ENCODE data around the gene PPP1R9A.

The PPP1R9A gene

DNA sequence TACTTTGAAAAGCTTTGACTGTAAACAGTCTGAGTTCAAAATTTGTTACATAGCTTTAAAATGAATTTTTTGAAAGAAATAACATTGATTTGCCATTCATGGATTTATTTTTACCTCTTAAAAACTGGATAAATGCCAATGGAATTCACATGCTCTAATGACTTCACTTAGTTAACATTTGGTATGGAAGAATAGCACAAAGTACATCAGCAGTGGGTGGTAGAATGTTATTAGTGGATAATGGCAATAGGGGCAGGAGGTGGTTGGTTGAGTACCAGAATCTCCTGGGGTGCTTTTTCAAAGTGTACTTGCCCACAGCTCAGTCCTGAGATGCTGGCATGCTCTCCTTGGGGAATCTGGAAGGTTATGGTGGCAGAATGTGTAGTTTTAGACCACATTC, 4.7 kb downstream of the PPP1R9A start:
- no peak for DNase-seq

DNA sequence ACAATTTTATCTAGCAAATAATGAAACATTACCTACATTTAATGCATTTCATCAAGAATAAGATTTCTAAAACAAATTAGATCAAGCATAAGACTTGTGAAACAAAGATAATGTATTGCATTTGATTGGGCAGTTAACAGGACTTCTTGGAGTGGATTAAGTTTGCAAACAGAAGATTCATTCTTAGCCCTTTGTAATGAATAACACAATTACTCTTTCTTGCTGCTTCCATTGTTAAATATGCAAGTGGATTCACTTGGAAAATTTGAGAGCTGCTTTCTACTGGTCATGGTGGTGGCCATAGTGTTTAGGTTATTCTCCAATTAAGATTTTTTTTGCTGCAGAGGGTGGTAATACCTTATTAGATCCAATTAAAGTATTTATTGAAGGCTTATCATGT, 6.0 kb downstream of the PPP1R9A start:
- no peak for DNase-seq

DNA sequence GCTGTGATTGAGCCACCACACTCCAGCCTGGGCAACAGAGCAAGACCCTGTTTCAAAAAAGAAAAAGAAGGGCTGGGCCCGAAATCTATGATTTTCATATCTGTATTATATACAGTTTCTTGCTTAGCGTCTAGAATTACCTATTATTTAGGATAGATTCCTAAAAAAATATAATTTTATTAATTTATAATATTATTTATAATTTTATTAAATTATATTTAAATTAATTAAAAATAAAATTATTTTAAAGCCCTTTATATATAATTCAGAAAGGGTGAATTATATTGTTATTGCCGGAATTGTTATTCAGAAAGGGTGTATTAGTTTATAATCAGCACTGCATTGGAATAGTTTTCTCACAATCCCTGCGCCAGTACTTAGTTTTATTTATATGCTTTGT, 14.5 kb downstream of the PPP1R9A start:
- no peak for DNase-seq

DNA sequence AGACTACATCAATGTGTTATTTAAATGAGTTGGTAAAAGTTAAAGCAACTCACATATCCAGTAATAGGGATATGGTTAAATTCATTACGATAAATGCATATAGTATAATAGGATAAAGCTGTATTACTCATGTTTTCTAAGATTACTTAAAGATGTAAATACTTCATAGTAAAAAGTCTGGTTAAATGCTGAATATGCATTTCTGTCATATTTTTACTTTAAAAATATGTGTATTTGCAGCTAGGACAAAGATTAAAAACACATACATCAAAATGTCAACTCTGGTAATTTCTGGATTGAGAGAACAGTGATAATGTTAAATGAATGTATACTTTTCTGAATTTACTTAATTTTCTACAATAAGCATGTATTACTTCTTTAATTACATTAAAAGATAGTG, 15.1 kb downstream of the PPP1R9A start:
- no peak for DNase-seq

DNA sequence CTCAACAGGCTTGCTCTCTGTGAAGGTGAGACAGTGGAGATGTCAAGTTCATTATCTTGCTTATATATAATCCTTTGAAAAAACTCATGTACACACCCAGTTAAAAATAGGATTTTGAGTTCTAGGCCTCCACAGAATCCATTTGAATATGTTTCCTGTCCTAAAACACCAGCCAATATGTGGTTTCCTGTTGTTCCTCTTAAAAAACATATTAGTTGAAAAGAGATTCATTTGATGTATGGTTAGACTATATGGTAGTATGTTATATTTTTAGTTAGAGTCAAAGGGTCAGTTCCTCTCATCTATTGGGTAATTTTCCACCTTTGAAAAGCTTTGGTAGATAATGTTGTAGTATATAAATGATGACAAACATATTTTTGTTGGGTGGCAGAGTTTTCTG, 16.0 kb downstream of the PPP1R9A start:
- no peak for DNase-seq

DNA sequence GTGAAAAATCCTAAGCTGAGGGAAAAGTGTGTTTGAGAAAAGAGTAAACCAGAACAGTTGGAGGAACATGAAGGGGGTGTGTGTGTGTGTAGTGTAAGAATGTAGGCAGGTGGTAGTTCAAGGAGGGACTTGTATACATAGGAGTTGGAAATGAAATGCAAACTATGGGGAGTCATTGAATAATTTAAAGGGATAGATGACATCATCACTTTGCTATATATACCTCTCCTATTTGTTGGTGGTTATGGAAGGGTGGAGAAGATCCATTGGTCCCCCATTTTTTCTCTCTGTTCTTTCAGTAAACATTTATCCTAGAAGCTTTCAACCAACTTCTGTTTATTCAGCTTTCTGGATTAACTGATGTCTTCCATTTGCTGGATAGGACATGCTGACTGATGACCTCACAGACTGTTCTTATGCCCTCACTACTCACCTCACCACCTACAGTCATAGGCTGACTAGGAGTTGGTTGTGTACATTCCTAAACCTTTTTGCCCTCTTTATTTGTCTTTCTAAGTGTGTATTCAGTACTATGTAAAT, 20.8 kb downstream of the PPP1R9A start:
- no peak for DNase-seq

DNA sequence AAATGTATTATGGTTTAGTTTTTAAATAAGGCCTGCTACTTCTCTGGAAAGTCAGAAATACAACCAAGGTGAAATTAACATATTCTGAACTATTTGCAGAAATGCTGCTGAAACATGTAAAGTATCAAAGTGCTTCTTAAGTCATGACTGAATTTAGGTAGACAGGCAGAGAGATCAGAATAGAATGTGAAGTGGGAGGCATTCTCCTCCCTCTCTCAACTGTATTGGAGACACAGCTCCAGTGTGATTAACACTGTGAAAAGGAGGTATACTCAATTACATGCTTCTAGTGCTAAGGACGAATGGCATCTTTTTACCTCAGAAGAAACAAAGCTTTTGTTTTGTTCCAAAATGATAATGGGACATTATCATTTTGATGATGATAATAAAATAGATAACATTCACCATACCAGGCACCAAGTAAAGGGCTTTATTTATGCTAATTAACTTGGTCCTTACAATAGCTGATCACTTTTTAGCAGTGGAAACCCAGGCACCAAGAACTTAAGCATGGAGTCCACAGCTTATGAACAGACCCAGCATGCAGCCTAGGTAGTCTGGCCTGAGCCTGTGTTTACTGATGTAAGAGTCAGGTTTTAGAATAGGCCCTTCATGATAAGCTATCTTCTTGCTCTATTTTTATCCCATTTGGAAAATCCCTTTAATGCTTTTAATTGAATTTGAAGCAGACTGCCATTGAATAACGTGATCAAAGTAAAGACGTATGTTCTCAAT, 26.0 kb downstream of the PPP1R9A start:
- DNase-seq, result no peak

DNA sequence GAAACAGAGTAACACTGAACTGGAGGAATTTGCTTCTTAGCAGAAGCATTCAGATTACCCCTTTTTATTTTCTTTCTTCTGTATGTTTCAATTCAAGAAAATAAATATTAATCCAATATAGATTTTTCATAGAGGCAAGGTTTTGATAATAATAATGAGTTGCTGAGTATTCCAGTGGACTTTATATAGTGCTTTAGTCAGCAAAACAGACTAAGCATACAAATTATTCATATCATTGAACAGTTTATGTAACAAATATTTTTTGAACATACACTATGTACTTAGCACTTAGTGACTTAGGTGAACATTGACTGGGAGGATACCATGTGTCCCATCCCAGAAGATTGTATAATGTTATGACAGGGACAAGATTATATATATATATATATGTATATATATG, 32.0 kb downstream of the PPP1R9A start:
- no peak for DNase-seq

DNA sequence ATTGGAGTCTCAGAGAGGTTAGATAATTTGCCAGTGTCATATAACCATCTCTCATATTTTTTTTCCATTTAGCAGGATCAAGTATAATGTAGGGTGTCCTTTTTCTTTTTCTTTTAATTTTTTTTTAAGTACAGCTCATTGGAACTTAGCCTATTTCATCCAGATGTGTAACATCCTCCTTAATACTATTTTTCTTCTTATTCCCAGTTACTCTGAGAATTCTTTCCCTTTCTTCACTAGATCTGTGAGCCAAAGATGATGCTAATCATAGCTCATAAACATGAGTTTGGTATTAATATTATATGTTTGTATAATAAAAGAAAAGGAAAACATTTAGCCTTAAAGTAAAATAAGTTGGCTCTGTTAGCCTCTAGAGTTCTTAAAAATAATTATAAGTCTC, 32.8 kb downstream of the PPP1R9A start:
- no peak for DNase-seq

DNA sequence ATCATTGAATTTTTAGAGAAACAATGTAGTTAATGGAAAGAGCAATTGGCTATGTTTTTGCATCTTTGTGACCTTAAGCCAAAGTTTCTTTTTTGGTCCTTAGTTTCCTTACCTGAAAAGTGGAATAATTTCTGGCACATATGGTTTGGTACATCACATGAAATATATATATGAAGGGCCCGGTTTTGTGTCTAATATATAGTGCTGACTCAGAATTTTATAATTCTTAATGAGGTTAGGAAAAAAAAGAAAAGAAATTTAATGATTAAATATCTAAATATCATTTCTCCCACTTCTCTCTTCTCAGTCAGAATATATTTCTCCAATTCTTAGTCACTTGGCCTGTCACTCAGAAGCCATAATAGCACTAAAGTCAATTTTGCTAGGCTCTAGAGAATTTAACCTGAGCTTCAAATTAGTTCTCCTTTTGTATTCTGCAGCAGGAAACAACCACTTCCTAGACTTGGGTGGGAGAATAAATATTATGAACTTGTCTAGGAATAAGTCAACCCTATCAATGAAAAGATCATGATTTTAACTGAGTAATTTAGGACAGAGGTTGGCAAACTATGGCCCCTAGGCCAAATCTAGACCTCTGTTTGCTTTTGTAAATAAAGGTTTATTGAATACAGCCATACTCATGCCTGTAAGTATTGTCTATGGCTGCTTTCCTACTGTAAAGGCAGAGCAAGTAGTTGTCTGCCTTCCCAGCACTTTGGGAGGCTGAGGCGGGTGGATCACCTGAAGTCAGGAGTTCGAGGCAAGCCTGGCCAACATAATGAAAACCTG, 34.6 kb downstream of the PPP1R9A start:
- no peak for DNase-seq

DNA sequence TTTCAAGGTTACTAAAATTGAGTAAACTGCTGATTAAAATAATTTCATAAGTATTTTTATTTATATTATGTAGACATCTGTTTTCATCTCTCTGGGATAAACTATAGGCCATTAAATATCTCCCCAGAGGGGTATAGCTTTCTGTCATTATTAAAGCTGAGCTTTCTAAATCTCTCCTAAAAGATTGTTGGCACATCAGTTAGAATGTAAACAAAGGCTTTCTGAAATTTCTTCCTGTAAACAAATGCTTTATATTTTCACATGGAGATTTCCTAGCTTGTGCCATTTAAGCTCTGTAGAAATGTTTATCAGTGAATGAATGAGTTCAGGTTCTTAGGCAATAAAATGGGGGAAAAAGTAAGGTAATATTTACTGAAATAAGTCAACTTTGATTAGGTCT, 35.7 kb downstream of the PPP1R9A start:
- DNase-seq, result no peak

DNA sequence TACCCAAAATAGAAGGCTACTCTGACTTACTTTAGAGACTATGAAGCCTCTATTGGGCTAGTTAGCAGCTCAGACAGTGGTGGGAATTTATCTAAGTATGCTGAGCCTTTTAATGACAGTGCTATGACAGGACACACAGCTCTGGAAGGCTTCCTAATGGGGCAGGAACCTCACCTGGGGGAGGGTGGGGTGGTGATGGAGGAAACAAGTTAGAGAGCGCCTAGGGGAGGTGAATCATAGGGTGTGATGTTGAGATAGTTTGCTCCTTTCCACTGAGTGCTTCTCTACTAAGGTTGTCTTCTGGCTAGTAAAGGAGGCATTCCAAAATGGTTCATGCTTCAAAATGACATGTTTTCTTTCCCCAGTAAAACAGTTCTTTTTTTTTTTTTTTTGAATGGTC, 42.1 kb downstream of the PPP1R9A start:
- DNase-seq, result no peak

DNA sequence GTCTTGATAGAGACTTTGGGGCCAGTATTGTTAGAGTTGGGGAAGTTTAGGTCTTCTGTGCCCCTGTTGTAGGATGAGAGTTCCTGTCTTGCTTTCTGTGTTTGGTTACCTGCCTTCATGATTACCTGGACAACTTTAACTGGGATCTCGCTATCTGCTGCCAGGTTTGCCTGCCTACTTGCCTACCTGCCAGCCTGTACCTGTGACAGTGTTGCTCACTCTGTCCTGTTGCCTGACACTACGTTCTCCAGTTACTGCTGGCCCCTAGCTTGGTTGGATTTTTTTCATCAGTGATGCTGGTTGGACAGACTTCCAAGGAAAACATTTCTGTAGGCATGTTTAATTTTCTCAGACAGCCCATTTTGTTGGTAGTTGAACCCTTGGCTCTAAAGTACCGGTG, 48.4 kb downstream of the PPP1R9A start:
- no peak for DNase-seq

DNA sequence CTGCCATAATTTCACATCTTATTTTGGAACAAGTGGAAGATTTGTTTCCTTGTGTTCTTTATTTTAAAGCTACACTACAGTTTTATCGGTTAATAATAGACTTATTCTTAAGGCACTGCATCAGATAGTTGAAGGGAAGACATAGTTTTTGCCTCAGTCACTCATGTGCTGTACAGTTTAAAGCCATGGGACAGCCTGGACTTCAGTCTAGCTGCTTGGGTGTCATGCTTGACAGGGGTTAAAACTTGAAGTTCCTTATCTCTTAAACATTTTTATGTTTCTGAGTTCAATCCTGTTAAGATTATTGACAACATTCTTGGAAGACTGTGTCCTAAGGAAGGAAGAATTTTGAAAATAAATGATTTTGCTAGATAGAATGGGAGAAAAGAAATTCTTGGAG, 49.7 kb downstream of the PPP1R9A start:
- DNase-seq, result no peak

DNA sequence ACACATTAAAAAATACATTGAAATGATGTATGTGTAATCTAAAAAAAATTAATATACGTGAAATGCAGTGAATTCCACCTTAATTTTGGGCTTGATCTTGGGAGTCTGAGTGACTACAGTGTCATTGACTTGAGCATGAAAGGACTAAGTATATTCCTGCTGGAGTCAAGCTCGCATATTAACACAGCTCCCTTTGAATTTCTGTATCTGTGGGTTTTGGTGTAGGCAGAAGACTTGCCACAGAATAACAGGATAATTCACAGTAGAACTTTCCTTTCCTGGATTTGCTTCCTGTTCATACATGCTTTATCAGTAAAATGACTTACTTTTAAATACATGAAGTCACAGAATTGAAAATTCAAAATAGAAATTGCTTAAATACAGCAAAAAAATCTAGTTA, 55.3 kb downstream of the PPP1R9A start:
- DNase-seq, result no peak

DNA sequence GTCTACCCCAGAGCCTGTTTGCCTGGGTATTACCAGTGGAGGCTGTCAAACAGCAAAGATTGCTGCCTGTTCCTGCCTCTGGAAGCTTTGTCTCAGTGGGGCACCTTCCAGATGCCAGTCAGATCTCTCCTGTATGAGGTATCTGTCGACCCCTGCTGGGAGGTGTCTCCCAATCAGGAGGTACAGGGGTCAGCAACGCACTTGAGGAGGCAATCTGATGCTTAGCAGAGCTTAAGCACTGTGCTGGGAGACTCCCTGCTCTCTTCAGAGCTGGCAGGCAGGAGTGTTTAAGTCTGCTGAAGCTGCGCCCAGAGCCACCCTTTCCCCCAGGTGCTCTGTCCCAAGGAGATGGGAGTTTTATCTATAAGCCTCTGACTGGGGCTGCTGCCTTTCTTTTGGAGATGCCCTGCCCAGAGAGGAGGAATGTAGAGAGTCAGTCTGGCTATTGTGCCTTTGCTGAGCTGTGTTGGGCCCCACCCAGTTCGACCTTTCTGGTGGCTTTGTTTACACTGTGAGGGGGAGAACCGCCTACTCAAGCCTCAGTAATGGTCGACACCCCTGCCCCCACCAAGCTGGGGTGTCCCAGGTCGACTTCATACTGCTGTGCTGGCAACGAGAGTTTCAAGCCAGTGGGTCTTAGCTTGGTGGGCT, 62.2 kb downstream of the PPP1R9A start:
- DNase-seq, result no peak

DNA sequence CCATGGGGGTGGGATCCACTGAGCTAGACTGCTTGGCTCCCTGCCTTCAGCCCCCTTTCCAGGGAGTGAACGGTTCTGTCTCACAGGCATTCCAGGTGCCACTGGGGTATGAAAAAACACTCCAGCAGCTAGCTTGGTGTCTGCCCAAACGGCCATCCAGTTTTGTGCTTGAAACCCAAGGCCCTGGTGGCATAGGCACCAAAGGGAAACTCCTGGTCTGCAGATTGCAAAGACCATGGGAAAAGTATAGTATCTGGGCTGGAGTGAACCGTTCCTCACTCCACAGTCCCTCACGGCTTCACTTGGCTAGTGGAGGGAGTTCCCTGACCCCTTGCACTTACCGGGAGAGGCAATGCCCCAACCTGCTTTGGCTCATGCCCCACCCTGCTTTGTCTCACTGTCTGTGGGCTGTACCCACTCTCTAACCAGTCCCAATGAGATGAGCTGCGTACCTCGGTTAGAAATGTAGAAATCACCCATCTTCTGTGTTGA, 62.7 kb downstream of the PPP1R9A start:
- no peak for DNase-seq

DNA sequence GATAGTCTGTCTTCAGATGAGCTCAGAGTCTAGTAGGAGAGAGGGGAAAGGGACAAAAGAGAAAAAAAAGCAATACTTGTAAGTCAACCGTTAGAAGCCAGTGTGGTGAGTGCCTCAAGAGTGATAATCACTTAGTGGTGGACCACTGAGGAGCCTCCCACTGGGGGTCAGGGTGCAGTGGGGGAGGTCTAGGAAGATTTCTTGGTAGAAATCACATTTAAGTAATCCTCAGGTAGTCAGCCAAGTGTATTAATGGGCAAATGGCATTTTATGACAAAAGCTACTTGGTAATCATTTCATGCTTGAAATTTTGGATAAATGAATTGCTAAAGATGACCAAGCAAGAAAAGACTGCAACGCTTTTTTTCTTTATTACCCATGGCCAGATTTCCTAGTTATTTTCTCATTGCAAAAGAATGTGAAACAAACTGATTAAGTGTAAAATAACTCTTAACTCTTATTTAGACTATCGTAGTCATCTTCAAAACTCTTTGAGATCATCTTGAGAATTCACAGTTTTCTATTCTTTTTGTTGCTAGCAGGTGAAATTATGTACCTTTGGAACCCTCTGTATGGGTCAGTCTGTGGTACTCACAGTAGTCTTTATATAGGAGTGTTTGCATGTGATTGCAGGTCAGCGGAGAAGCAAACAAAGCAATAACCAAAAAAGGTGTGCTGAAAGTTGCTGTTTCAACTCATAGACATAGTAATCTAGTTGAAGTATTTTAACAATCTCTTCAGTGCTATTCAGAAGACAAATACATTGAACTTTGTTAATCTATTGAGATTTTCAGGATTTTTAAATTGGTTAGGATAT, 63.9 kb downstream of the PPP1R9A start:
- no peak for DNase-seq

DNA sequence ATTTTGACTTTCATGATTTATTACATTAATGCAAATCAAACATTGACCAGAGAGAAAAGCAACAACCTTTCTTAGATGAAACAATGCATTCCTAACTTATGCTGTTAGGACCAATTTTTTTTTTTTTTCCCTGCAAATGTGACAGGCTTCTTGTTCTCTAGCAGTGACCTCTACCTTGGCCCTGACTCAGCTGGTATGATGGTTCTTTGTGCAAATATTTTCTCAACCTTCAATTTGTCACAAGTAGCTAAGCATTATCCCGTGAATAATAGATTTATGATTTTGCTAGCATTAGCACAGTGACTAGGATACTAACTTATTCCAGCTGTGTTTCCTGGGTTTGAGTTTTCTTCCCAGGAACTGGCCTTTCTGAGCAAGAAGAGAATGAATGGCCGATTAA, 64.9 kb downstream of the PPP1R9A start:
- no peak for DNase-seq

DNA sequence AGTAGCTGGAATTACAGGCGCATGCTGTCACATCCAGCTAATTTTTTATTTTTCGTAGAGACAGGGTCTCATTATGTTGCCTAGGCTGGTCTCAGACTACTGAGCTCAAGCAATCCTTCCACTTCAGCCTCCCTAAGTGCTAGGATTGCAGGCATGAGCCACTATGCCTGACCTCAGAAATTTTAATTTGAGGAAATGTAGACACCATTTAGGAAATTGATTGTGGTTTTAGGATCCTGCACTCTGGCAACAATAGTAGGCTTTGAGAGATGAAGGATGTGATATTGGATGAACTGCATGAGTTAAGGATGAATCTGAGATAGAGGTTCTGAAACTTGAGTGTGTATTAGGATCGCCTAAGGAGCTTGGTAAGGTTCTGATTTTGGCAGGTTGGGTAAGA, 66.5 kb downstream of the PPP1R9A start:
- no peak for DNase-seq

DNA sequence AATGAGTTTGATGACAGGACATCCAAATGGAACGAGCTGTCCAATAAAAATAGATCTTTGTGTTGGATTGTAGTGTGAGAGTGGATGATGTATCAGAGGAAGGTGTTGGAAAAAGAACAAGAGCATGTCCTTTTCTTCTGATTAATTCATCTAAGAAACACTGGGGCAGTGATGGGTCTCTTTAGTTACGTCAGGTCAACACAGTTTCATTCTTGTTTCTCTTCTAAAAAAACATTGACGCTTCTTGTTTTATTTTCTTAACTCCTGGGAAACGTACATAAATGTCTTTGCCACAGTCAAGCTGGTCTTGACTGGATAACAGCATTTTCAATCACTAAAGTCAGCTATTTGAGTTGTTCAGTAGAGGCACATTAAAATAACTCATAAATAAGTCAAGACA, 67.0 kb downstream of the PPP1R9A start:
- no peak for DNase-seq

DNA sequence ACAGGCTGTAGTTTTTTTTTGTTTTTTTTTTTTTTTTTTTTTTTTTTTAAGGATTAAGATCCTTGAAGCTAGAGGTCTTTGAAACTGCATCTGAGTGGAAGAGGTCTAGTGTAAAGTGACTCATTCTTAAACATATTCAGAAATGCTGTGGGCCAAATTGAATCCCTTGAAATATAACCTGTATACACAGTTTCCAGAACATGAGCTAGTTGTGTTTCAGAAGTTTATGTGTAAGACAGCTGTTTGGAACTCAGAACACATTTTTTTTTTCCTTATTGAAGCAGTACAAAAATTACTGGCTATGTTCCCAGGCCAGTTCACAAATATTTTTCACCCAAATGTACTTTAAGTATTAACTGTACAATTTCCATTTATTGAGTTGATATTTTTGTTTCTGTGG, 67.9 kb downstream of the PPP1R9A start:
- DNase-seq, result no peak

Measured in activated CD4-positive, alpha-beta T cell treated with anti-CD3 and anti-CD28 coated beads, Interleukin-2, amount 50 U/mL, for 16 hours (primary cell).